GM19023 (cell line): ENCODE data around the gene PDZD4.

Source experiments
- ATAC-seq: cut with Tn5 transposase; IDR thresholded peaks from one replicate; pipeline ENCODE4 v1.9.1; 2021; ENCODE audit warnings: mild to moderate bottlenecking, moderate library complexity; ENCODE audit not compliant: unreplicated experiment

The PDZD4 gene

DNA sequence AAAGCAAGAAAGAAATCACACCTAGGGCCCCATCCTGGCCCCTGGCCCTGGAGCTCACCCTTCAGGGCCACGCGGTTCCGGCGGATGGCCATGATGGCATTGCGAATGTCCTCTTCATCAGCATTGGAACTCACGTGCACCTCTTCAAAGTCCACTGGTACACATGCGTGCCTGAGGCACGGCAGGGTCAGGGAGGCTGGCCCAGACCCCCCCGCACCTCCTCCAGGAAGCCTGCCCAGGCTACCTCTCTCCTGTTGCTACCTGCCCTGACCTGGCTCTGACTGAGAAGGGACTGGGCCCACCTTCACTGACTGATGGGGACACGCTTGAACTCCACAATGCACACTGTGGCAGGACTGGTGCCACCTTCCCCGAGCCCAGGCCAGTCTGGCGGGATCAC is 40.7 kb downstream of the PDZD4 start:
- ATAC-seq: no peak

DNA sequence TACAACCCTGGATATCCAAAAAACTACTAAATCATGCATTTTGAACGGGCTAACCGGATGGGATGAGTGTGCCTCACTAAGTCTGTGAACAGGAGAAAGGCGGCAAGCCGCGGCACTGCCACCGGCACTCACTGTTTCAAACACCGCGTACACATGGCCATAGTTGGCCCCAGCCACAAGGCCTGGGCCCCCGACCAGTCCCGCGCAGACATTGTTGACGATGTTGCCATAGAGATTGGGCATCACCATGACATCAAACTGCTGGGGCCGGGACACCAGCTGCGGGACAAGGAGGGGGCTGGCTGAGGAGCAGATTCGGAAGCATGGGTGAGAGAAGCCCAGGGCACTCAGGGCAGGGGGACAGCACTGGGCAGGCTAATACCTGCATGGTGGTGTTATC is 43.7 kb downstream of the PDZD4 start:
- no peak for ATAC-seq

DNA sequence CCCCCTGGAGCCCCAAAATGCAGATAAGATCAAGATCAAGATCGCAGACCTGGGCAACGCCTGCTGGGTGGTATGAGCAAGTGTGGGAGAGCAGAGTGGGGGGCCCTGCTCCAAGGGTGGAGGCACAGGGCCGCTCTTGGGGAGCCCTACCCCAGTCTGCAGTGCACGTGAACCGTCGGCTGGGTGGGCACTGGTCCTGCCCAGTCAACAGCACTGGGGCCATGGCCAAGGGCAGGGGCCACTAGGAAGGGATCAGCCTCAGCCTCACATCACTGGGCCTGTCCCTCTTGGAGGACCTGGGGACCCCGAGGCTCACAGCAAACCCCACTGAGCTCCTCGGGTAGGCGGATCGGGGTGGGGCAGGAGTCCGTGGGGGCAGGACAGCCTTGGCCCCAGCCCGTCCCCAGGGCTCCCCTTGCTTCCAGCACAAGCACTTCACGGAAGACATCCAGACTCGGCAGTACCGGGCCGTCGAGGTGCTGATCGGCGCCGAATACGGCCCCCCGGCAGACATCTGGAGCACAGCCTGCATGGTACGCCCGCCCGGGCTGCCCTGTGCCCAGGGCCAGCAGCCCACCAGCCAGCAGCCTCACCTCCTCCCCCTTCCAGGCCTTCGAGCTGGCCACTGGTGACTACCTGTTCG is 45.9 kb downstream of the PDZD4 start:
- no peak for ATAC-seq

DNA sequence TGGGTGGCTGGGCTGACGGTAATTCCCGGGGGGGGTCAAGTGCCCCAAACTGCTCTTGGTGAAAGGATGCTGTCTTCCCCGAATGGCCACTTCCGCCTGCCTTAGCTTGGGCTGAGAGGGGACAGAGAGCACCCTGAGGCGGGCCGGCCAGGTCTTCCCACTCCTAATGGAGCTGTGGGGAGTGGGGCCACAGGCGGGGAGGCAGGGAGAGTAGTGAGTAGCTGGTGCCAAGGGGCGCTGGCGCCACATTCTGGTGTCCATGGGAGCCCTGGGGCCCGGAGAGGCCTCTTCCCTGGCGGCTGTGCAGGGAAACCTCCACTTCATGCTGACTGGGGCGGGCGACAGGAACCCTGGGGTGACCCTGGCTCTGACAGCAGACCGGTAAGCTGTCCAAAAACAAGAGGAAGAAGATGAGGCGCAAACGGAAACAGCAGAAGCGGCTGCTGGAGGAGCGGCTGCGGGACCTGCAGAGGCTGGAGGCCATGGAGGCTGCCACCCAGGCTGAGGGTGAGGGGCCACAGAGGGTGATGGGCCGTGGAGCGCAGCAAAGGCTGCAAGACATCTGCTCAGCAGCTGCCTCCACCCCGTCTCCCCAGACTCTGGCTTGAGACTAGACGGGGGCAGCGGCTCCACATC is 46.8 kb downstream of the PDZD4 start:
- ATAC-seq: no peak

DNA sequence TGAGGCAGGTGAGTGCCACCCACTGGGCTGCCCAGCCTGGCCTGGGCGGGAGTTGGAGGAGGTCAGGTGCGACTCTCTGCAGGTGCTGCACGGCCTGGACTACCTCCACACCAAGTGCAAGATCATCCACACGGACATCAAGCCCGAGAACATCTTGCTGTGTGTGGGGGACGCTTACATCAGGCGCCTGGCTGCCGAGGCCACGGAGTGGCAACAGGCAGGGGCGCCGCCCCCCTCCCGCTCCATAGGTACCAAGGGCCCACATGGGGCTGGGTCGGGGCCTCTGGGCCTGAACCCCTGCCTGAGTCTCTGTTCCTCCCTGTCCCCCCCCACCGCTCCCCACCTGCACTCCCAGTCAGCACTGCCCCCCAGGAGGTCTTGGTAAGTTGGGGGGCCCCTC is 47.5 kb downstream of the PDZD4 start:
- ATAC-seq: no peak

DNA sequence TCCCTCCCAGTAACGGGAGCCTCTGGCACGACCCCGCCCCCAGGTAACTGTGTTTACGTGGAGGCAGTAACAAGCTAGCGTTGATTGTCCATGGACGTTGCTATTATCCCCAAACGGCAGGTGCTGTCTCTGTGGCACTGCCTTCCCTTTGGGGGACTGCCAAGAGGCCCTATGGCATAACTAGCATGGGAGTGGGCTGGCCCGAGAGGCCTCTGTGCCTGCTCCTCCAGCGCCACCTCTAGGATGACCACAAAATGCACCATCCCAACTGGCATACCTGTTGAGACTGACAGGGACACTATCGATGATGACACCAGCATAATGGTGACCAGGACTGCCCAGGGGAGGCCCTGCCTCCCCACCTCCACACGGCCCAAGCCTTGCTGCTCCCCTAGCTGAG is 48.0 kb downstream of the PDZD4 start:
- ATAC-seq: no peak

DNA sequence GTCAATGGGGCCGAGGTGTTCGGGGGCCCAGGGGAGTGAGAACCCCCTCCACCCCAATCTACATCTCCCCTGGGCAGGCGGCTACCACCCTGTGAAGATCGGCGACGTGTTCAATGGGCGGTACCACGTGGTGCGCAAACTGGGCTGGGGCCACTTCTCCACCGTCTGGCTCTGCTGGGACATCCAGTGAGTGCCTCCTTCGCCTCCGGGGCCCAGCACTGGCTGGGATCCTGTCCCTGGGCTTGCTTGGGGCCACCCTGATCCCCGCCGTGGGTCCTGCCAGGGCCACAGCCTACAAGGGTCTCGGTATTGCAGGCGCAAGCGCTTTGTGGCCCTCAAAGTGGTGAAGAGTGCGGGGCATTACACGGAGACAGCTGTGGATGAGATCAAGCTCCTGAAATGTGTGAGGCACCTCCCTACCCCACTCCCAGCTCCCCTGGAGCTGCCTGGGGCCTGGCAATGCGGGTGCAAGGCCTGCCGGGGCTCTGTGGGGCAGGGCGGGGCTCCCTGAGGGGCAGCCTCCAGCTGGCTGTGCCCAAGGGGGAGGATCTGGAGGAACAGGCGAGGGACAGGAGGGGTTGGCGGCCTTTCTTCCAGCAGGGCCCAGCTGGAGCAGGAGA is 48.8 kb downstream of the PDZD4 start:
- ATAC-seq: no peak

DNA sequence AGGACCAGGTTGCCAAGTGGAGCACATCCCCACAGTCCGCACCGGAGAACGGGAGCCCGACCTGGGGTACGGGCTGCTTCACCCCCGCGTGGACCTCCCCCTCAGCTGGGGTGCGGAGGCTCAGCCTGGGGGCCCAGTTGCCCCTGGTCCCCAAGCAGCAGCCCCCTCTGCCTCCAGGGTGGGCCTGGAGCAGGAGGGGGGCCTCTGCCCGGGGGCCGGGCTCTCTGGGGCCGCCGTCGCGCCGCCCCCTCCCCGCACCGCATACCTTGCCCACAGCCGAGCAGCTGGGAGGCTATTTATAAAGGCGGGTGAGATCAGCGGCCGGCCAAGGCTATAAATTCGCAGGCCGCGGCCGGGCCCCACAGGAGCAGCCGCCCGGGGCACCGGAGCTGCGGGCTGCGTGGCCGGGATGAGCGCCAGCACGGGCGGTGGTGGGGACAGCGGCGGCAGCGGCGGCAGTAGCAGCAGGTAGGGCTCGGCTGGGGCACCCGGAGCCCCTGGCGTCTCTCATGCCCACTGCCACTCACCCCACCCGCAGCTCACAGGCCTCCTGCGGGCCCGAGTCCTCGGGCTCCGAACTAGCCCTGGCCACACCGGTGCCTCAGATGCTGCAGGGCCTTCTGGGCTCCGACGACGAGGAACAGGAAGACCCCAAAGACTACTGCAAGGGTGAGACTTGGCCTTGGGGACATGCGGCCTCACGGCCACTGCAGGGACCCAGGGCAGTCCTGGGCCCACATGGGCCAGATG is 49.5 kb downstream of the PDZD4 start, which contains the start of gene SRPK3:
SRPK3 (plus strand) TSS at position 364 of the 750 bp plus-strand sequence; CDS start at position 410, 46 bp downstream.
- no peak for ATAC-seq

DNA sequence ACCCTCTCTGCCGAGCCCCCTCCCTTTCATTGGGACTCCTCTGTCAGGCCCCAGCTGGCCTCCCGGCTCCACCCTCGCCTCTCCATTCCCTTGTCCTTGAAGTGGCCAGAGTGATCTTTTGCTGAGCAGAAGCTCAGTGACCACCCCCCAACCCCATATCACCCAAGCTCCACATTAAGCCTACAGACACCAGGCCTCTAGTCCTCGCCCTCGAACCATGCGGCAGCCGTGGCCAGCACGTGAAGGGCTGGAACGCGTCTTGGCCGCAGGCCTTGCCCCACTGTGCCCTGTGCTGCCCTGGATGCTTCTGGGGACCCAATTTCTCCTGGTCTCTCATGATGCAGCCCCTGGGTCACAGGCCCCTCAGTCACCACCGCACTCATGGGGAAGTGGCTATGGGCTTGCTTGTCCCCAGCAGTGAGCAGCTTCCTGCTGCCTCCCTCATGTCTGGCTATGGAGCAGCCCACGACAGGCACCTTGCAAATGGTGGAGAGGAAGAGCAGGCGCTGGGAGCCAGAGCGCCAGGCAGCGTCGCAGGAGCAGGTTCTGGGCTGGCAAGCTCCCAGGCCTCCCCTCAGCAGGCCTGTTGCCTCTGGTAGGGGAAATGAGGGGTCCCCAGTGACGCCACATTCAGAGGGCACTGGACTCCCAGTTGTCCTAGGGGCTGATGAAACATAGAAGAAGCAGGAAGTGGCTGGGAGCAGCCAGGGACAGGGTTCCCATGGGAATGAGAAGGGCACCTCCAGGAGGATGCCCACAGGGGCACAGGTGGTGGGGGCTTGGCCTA is 50.3 kb downstream of the PDZD4 start:
- no peak for ATAC-seq

DNA sequence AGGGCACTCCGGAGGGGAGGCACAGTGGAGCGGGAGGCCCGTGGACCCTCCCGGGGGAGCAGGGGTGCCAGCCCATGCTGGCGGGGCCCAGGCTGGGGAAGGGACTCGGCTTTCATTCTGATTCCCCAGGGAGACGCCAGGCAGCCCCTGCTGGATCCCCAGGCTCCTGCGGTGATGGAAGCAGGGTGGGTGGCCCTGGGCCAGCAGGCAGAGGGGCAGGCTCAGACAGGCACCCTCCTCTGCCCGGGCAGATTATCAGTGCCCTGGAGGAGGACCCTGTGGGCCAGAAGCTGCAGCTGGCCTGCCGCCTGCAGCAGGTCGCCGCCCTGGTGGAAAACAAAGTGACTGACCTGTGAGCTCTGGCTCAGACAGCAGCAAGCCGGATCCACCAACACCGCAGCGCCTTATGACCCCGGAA is 51.7 kb downstream of the PDZD4 start:
- no peak for ATAC-seq

DNA sequence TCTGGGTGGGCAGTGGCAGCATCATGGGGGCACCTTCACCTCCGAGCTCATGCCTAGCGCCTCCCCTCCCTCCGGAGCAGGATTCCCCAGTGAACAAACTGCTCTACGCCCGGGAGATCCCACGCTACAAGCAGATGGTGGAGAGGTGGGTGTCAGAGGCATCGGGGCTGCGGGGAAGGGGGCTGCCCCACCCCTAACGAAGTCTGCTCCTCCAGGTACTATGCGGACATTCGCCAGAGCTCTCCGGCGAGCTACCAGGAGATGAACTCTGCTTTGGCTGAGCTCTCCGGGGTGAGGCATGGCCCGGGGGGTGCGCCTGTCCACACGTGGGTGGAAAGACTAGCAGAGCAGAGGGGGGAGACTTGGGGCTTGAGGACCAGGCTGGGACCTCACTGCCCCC is 52.2 kb downstream of the PDZD4 start:
- ATAC-seq: no peak

DNA sequence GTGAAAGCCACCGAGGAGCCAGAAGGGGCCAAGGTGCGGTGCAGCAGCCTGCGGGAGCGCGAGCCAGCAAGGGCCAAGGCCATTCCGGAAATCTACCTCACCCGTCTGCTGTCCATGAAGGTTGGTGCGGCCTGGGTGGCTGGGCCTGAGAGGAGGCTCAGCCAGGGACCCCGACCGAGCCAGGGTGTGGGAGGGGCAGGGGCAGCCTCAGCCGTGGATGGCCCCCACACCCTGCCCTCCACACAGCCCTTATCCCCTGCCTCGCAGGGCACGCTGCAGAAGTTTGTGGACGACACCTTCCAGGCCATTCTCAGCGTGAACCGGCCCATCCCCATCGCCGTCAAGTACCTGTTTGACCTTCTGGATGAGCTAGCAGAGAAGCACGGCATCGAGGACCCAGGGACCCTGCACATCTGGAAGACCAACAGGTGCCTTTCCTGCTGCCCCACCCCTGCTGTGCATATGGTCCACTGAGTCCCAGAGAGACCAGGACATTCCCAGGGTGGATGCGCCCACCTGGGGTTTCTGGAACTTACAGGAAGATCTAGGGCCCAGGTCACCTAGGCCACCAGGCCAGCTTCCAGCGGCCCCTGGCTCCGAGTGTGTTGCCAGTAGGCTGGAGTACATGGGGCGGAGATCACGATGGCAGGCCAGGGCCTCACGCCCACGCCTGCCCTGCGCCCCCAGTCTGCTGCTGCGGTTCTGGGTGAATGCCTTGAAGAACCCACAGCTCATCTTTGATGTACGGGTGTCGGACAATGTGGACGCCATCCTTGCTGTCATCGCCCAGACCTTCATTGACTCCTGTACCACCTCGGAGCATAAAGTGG is 52.9 kb downstream of the PDZD4 start:
- ATAC-seq: no peak

DNA sequence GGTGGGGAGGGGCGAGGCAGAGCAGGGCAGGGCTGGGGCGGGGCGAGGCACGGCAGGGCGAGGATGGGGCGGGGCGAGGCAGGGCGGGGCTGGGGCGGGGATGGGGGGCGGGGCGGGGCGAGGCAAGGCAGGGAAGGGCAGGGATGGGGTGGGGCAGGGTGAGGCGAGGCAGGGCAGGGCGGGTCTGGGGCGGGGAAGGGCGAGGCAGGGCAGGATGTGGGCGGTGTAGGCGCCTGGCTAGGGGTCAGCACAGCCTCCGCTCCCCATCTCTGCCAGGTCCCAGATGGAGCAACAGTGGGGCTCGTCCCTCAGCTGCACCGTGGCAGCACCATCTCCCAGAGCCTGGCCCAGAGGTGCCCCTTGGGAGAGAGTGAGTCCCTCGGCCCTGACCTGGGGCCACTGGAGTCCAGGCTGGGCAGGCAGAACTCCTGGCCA is 53.7 kb downstream of the PDZD4 start:
- ATAC-seq: no peak

DNA sequence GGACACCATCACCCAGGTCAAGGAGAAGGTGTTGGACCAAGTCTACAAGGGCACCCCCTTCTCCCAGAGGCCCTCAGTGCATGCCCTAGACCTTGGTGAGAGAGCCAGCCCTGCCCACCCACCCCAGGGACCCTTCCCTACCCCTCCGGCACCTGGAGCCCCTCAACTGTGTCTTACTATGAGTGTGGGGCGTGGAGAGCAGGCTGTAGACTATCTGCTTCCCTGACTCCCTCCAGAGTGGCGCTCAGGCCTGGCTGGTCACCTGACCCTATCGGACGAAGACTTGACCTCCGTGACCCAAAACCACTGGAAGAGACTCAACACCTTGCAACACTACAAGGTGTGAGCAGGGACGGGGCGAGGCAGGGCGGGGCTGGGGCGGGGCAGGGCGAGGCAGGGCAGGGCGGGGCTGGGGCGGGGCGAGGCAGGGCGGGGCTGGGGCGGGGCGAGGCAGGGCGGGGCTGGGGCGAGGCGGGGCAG is 54.2 kb downstream of the PDZD4 start:
- no peak for ATAC-seq

DNA sequence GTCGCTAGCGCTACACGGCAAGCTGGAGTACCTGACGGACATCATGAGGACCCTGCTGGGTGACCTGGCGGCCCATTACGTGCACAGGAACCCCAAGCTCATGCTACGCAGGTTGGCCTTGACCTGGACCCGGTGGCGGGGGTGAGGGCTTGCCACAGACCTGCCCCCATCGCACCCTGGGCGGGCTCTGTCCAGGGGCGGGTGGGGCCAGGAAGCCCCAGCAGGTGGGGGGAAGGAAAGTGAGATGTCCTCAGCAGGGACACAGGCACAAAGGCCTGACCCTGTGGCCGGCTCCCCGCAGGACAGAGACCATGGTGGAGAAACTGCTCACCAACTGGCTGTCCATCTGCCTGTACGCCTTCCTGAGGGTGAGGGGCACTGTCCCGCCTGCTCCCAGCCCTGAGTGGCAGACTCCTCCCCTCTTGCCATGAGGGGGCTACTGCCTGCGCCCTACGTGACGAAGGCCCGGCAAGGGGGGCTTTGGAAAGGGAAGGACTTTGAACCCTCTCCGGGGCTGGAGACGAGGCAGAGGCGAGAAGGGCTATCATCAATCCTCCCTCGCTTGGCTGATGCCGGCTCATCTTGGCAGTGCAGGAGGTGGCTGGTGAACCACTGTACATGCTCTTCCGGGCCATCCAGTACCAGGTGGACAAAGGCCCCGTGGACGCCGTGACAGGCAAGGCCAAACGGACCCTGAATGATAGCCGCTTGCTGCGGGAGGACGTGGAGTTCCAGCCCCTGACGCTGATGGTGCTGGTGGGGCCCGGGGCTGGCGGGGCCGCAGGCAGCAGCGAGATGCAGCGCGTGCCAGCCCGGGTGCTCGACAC is 54.8 kb downstream of the PDZD4 start:
- no peak for ATAC-seq

DNA sequence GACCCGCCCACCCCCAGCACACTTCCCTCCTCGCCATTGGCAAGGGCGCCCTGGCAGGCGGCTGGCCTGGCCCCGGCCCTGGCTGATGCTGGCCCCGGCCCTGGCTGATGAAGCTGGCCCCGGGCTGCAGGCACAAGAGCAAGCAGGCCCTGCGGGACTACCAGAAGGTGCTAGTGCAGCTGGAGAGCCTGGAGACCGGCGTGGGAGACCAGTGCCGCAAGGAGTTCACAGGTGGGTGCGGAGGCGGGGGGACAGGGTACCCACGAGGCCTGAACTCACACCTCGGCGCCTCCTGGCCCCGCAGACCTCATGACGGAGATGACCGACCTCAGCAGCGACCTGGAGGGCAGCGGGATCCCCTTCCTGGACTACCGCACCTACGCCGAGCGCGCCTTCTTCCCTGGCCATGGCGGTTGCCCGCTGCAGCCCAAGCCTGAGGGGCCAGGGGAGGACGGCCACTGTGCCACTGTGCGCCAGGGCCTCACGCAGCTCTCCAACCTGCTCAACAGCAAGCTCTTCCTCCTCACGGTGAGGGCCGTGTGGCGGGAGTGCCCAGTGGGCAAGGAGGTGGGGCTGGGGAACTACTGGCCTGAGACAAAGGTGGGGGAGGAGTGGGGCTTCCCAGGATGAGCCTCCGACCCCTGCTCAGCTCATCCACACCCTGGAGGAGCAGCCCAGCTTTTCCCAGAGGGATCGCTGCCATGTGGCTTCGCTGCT is 55.6 kb downstream of the PDZD4 start:
- ATAC-seq: no peak

DNA sequence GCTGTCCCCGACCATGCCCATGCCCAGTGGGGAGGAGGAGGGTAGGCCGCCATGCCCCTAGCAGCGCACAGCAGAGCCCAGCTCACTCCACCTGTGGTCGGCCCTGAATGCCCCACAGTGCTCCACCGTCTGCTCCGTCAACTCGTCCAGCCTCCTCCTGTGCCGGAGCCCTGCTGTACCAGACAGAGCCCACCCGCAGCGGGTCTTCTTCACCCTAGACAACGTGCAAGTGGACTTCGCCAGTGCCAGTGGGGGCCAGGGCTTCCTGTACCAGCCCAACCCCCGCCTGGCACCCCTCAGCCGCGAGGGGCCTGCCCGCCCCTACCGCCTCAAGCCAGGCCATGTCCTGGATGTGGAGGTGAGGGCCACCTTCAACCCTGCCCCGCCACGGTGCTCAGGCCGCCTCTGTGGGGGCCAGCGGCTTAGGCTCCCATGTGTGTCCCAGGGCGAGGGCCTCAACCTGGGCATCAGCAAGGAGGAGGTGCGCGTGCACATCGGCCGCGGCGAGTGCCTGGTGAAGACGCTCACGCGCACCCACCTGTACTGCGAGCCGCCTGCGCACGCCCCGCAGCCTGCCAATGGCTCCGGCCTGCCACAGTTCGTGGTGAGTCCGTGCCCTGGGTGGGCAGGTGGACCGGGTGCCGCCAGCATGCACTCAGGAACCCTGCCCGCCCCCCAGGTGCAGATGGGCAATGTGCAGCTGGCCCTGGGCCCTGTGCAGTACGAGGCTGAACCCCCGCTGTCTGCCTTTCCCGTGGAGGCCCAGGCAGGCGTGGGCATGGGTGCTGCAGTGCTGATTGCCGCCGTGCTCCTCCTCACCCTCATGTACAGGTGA is 56.4 kb downstream of the PDZD4 start:
- no peak for ATAC-seq
